MM.1S (cell line): ENCODE measurements around the gene RTL5.

Experiments
- DNase-seq: peaks from one replicate; pipeline ENCODE4 v3.0.0-alpha.2; 2015
- H2AFZ ChIP-seq: fragments of 300-600 bp; sonication (generic); 2 replicates; pipeline ENCODE4 v1.6.0; 2016; ENCODE audit warnings: antibody characterized with exemption, low read length
- H3F3A ChIP-seq: fragments of 300-600 bp; sonication (generic); 2 replicates; pipeline ENCODE4 v1.6.1; 2016; ENCODE audit warnings: mild to moderate bottlenecking, antibody characterized with exemption, low read length, moderate library complexity, mixed read lengths; ENCODE audit not compliant: insufficient read depth
- H3K27ac ChIP-seq: fragments of 300-600 bp; sonication (generic); 2 replicates; pipeline ENCODE4 v1.5.1; 2016; ENCODE audit warnings: mild to moderate bottlenecking, low read length
- H3K27me3 ChIP-seq: fragments of 300-600 bp; sonication (generic); replicated peaks from 2 replicates; pipeline ENCODE4 v1.6.0; 2016; ENCODE audit warnings: low read length; ENCODE audit not compliant: insufficient read depth
- H3K36me3 ChIP-seq: fragments of 300-600 bp; sonication (generic); replicated peaks from 2 replicates; pipeline ENCODE4 v1.6.1; 2016; ENCODE audit warnings: mild to moderate bottlenecking, low read length, mixed read lengths; ENCODE audit not compliant: insufficient read depth
- H3K4me1 ChIP-seq: fragments of 300-600 bp; sonication (generic); 2 replicates; pipeline ENCODE4 v1.6.1; 2016; ENCODE audit warnings: low read length, mixed read lengths
- H3K4me2 ChIP-seq: fragments of 300-600 bp; sonication (generic); 2 replicates; pipeline ENCODE4 v1.6.0; 2016; ENCODE audit warnings: low read depth, low read length
- H3K4me3 ChIP-seq: fragments of 300-600 bp; sonication (generic); 2 replicates; pipeline ENCODE4 v1.5.1; 2016; ENCODE audit warnings: low read length, mixed read lengths
- H3K79me2 ChIP-seq: fragments of 300-600 bp; sonication (generic); 2 replicates; pipeline ENCODE4 v1.6.1; 2016; ENCODE audit warnings: mixed run types, low read length, mixed read lengths
- H3K9ac ChIP-seq: fragments of 300-600 bp; sonication (generic); 2 replicates; pipeline ENCODE4 v1.6.1; 2016; ENCODE audit warnings: low read length, mixed read lengths
- H3K9me2 ChIP-seq: fragments of 300-600 bp; sonication (generic); replicated peaks from 2 replicates; pipeline ENCODE4 v1.6.1; 2016; ENCODE audit warnings: mild to moderate bottlenecking, low read length, mixed read lengths; ENCODE audit not compliant: insufficient read depth
- H3K9me3 ChIP-seq: fragments of 300-600 bp; sonication (generic); replicated peaks from 2 replicates; pipeline ENCODE4 v1.6.1; 2016; ENCODE audit warnings: mild to moderate bottlenecking, low read length, mixed read lengths; ENCODE audit not compliant: insufficient read depth
- H4K20me1 ChIP-seq: fragments of 300-600 bp; sonication (generic); 2 replicates; pipeline ENCODE4 v1.6.1; 2016; ENCODE audit warnings: mild to moderate bottlenecking, low read length, moderate library complexity, mixed read lengths; ENCODE audit not compliant: insufficient read depth
- CTCF ChIP-seq: fragments of 300-600 bp; sonication (generic); IDR thresholded peaks from 2 replicates; pipeline ENCODE4 v1.5.1; 2016; ENCODE audit warnings: antibody characterized with exemption, low read length, mixed read lengths
- EZH2 ChIP-seq: fragments of 300-600 bp; sonication (generic); optimal IDR thresholded peaks from 2 replicates; pipeline ENCODE3; 2017; ENCODE audit warnings: low read depth, mild to moderate bottlenecking, antibody characterized with exemption, low read length, mixed read lengths
- EZH2phosphoT487 ChIP-seq: fragments of 300-600 bp; sonication (generic); IDR thresholded peaks from 2 replicates; pipeline ENCODE4 v1.6.1; 2018; ENCODE audit warnings: antibody characterized with exemption, low read length

Gene RTL5

DNA sequence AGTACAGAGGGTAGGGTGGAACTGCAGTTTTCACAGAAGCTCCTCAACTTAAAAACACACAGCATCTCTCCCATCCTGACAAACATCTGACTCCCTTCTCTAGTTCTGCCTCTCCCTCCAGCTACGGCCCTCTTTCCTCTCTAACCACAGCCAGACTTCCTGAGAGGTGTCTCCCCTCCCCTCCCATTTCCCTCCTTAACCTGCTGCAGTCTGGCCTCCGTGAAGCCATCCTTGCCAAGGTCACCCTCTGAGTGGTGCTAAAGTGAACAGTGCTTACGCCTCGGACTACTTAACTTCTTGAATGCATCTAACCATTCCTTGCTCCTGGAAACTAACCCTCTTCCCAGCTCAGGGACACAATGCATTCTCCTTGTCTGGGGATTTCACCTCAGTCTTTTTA, 53.3 kb downstream of the RTL5 start:
- Histone ChIP-seq H3K4me3 (no peak overlapping the region), H3K36me3 (no peaks in the 10 kb centered on the region), H3K4me2 (no peak overlapping the region), H3K9me3 (no peaks in the 10 kb centered on the region), H3K27me3 (no peaks in the 10 kb centered on the region), H3K79me2 (no peaks in the 10 kb centered on the region), H3K4me1 (no peaks in the 10 kb centered on the region; the same call in 1 of the 2 replicates), H3F3A (no peaks in the 10 kb centered on the region), H3K9ac (no peak overlapping the region), H4K20me1 (no peaks in the 10 kb centered on the region), H2AFZ (no peak overlapping the region), H3K9me2 (no peaks in the 10 kb centered on the region), H3K27ac (no peak overlapping the region)
- no peak for DNase-seq
- no peak for TF ChIP-seq EZH2
- TF ChIP-seq CTCF = no peak
- TF ChIP-seq EZH2phosphoT487 = no peak
